ENCODE data around the gene CHDH.

CHDH gene

DNA sequence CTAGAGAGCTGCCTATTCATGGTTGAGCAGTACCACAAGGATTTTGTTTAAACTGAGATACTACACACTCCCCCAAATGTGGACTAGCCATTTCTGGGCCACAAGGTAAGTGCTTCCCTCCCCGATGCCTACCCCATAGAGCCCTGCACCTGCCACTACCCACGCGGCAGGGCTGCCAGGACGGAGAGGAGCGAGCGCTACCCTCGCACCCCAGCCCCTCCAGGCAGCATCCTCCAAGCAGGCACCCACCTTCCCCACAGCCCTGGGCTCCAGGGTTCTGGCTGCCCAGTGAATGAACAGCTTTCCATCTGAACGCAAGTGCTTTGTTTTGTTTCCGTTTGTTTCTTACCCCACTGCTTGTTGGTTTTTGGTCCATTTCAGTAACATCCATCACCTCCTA lies 59.2 kb downstream of the CHDH start:
- no peak for DNase-seq

DNA sequence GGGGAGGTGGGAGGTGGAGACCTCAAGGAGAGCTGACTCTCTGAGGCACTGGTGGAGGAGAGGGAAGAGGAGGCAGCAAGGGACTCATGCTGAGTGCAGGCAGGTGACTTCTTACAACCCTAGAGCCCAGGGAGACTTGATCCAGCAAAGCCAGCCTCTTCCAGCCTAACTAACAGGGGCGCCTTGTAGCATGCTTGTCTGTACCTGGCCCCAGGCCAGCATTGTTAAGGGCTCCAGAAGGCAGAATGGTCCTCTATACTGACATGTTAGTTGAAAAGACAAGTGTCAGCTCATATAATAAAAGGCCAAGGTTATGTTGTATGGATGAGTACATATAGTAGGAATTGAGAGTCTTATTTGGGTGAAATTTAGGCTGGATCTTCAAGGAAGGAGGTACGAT lies 65.4 kb downstream of the CHDH start:
- DNase-seq, result no peak

DNA sequence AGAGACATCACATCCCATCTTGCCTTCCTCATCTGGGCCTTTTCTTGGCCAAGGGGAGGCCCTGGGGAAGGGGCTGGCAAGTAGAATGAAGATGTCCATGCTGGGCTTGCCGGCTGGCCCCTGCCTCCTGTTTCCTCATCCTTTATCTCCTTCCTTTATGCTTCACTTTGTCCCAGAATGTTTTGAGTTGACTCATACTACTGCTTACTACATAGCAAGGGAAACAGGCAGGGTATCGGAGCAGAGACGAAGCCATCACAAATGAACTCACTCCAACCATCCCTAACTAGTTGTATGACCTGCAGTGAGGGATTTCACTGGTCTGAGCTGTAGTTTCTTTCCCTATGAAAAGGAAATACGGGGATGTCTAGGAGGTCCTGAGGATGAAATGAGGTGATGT lies 66.0 kb downstream of the CHDH start:
- no peak for DNase-seq

DNA sequence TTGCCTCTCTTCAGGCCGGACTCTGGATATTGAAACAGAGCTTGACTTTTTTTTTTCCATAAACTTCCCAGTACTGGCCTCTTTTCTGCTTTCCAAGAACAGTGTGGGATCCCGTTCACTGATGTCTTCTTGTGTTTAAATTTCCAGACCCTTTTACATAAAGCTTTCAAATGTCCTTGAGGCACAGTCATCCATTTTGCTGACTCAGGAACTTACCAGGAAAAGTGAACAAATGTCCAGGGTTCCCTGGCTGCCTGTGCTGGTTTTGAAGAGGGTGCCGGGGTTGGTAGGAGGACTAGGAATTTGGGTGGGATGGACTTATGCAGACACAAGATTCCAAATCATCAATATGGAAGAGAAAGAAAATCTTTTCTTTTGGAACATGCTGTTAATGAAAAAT lies 68.1 kb downstream of the CHDH start:
- DNase-seq, result no peak

DNA sequence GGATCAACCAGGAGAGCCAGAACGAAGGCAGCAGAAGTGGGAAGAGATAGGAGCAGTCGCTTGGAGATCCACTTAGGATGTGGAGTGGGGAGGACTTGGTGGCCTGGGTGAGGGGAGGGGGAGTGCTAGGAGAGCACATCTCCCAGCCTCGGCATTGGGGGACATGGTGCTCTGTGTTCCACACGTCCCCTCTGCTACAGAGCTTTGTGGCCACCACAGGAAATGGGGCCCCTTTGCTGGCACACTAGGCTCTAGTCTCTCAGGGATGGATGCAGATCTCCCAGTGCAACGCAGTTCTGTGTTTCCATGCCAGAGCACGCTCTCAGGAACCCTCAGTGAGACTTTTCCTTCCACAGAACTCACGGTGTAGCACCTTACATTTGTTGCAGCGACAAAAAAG lies 68.8 kb downstream of the CHDH start:
- DNase-seq, result no peak

DNA sequence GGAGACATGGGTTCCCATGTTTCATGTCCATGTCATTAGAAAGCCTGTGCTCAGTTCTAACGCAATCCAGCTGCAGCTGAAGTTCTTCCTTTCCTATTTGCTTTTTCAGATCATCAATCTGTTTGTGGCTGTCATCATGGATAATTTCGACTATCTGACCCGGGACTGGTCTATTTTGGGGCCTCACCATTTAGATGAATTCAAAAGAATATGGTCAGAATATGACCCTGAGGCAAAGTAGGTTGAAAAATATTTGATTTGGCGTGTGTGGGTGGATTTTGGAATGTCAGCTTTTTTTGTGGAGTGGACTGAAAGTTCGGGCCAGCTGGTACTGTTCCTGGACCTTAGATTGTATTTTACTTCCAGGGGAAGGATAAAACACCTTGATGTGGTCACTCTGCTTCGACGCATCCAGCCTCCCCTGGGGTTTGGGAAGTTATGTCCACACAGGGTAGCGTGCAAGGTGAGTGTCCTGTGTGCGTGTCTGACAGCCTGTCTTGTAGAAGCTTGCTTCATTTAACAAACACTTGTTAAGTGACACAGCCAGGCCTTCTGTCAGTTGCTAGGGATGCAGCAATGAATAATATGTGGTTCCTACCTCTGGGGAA lies 69.6 kb downstream of the CHDH start:
- no peak for DNase-seq

DNA sequence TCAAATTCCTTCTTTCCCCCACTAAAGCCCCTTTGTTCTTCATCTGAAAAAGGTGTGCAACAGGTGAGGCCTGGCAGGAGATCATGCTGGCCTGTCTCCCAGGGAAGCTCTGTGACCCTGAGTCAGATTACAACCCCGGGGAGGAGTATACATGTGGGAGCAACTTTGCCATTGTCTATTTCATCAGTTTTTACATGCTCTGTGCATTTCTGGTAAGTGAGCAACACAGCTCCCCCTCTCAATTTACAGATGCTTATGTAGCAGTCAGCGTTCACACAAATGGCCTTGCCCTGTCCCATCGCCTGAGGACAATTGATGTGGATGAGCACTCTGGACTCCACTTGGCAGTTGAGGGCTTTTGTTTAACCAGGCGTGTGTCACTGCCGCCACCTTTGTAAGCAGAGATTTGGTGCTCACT lies 70.4 kb downstream of the CHDH start:
- DNase-seq, result no peak

DNA sequence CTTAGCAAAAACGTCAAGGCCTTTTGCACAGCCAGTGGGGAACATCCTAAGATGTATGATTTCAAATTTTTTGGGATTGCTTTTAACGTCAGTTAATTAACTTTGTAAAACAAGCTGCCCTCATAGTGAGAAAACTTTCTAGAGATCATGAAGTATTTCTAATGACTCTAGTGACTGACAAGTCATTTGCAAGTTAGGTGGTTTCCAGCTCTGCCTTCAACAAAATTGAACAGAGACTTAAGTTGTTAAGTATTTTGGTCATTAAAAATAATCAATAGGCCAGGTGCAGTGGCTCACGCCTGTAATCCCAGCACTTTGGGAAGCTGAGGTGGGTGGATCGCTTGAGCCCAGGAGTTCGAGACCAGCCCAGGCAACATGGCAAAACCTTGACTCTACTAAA lies 71.2 kb downstream of the CHDH start:
- DNase-seq, result no peak

DNA sequence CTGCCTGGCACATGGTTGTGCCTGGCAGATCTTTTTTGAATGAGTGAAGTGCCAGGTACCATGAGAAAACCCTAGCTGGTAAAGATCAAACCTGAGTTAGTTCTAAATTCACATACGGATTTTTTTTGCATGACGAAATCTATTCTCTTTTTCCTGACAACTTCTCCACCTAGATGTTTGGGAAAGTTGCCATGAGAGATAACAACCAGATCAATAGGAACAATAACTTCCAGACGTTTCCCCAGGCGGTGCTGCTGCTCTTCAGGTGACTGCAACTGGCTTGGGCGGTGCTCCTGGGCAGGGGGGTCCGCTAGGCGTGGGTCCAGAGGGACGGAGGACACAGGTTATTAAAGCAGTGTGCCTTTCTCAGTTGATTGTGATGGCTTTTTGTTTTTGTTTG lies 71.8 kb downstream of the CHDH start:
- DNase-seq, result no peak

DNA sequence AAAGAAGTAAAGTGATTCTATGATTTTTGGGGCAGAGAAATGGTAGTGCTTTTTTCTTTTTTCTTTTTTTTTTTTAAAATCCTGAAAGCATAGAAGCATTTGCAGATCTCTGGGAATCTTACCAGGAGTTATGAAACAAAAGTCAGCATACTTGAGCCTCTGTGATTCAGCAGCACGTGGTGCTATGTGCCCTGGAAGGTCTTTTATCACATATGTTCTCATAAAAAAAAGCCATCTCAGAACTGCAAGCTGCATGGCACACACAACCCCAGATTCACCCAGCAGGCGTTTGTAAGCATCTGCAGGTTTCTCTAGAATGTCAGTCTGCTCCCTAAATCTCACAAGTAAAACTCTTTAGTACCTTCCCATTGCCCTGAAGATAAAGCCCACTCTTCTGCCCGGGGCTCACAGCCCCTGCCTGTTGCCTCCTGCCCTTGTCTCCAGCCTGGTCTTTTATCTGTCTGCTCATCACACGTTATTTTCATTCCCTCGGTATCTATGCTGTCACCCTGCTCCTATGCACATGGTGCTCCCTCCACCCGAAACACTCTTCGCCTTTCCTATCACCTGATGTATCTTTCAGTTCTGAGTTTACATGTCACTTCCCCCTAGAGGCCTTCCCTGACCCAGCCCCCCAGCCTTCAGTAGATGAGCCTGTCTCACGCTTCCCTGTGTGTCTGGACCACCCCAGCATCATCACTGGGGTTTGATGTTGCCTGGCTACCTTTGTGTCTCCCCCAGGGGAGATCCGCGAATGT lies 72.4 kb downstream of the CHDH start:
- no peak for DNase-seq

DNA sequence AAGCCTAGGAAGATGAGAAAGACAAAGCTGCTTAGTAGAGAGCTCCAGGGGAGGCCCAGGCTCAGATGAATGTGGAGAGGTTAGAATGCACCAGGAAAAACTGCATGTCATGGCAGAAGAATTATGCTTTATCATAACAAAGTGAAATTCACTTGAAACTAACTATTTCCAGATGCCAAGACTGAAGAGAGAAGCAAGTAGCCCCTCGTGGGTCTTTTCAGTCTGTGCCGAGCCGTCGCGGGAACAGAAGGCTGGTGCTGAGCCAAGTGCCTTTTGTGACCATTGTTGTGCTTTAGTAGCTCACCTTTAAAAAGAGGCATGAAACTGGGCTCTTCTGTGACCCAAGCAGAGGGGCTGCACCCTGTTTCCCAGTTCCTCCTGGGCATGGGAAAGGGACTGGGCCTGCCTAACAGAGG lies 73.2 kb downstream of the CHDH start:
- DNase-seq, result no peak

DNA sequence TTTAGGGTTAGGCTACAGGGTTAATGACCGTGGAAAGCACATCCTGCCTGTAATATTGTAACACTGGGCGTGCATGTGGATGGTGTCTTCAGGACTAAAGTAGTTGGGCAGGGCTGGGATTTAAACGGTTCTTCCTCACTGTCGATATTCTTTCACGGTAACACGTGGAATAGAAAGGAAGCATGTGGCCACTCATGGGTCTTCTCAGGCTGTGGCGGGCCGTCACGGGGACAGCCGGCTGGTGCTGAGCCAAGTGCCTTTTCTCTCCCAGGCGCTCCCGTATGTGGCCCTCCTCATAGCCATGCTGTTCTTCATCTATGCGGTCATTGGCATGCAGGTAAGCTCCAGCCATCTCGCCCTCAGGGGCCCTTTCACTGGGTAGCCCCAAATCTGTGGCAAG lies 73.7 kb downstream of the CHDH start:
- no peak for DNase-seq

DNA sequence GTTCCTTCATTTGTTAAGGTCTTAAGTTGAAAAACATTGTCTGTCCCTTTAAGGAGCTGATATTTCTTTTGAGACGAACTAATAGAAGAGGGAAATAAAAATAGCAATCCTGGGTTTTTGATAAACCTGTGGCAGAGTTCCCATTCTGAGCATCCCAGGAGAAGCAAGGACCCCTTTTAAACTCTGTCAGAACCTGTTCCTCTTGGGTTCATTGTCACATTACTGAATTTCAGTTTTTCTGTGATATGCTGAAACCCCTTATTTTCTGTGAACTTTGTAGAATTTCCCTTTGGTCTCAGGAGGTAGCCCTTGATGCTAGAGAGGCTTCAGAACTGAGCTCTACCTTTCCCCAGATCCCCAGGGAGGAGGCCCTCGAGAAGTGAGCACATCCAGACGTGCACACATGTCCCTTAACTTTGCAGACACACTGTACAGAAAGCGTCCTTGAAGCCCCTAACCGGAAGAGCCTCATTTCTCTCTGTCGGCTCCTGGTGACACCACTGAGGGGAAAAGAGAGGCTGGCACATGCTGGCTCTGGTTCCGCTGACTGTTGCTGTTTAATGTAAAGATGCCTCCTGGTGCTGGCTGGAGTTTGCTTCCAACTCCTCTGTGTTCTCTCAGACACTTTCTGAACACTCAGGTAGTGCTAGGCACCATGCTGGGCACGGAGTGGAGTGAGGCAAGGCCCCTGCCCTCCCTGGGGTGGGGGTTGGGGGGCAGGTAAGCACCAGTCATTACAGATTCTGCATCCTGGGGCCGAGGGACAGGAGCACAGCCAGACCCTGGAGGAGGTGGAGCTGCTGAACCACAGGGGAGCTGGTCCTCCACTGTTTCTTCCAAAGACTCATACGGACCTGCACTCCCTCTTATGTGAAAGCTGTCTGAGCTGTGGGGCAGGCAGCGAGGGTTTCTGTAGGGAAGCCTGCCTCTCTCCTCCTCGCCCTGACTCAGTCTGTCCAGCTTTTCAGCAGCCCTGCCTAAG lies 77.5 kb downstream of the CHDH start:
- no peak for DNase-seq

DNA sequence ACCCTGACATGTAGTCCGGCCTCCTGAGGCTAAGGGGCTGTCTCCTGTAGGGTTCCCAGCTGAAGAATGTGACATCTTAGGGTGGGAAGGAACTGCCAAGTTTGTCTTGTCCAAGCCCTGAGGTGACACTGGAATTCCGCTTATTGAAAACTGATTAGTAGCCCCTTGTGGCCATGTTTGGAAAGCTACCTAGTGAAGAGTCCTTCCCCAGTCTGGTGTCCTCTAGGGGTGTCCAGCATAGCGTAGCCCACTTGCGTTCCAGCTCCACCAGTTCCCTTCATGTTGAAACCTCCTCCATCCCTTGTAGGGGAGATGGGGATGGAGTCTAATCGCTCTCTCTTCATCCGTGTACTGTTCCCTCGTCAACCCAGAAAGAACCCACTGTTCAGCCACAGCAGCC lies 79.5 kb downstream of the CHDH start:
- DNase-seq, result no peak

DNA sequence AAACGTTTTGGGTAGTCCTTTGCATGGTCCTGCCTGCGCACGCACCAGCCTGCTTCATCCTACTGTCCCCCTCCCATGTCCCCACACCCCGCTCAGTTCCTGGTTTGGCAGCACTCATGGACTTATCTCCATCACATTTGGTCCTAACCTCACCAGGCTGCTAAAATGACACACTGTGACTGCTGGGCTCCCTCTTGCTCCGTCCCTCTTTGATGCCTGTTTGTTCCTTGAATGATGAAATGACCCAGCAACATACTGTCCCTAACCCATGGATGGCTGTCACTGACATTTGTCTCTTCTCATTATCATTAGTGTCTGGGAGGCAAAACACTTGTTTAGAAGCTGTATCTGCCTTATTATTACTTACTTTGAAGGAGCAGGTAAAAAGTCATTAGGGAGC lies 80.5 kb downstream of the CHDH start:
- no peak for DNase-seq

DNA sequence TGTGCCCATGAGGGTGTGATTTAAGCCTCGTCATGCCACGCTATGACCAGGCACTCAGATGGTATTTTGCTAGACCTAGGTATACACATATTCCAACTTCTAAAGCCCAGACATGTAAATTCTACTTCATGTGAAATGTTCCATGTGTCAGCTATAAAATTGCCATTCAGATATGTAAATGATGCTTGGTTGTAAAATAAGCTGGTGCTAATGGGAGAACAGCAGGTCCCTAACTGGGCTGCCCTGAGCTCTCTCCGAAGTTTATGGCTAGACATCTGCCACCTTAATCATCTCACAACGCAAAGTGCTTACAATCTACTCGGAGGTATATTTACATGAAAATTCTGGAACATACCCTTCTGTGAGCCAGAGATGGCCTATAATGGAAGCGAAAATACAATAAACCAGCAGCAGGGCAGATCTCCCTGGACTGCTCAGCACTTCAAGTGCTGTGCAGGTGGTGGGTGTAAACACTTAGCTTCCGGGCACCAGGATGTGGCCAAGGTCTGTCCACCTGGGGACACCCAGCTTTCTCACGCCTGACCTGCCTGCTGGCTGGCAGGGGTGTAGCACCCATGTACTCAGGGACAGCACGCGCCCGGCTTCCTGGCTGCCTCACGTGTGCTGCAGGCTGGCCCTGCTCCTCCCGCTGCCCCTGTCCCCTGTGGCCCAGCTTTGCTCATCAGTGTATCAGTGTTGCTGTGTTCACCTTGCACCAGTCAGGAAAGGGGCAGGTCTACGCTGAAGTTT lies 82.0 kb downstream of the CHDH start:
- DNase-seq, result no peak

DNA sequence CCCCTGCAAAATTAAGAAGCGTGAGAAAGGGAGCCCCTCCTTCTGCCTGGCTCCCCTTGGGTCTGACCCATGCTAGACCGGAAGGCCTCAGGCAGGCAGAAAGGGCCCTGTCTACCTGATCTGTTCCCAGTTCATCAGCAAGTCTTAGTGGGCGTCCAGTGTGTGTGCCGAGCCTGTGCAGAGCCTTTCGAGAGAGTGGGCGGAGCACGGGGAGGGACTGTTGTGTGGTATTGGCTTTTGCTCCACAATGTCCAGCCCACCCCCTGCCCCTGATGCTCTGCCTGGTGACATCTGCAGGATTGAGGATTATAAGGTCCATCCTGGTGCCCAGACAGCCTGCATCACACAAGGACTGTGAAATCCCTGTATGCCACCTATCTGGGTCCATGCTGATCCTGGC lies 82.9 kb downstream of the CHDH start:
- no peak for DNase-seq

All from effector CD8-positive, alpha-beta T cell (primary cell).